Measurements from ENCODE around the gene KCNH2. TPM values are rescaled to one million over a fixed set of nuclear protein-coding genes. Genes with fewer than 3 reads are reported as not detected.

The KCNH2 gene
- total and polyA plus RNA-seq, 2 experiments from 2014 or later = 8.4 to 9.1 TPM

DNA sequence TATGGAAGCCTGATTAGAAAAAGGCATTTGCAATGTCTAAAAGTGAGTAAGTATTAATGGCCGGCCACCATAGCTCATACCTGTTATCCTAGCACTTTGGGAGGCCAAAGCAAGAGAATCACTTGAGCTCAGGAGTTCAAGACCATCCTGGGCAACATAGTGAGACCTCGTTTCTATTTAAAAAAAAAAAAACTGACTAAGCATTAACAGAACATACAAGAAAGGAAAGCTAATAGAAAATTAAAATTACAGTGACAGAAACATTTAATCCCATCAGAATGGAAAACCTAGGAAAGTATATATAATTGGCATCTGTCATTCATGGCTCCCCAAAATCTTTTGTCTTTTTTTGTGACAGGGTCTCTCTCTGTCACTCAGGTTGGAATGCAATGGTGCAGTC is 69.9 kb downstream of the KCNH2 start:
- no peak for DNase-seq (ENCODE audit: low spot score)
- Histone ChIP-seq H3K9me3 (ENCODE audit: low read depth) (no peaks in the 10 kb centered on the region), H3K4me2 (no peak overlapping the region), H3K36me3 (replicated peaks; ENCODE audit: insufficient read depth, low read depth) (no peaks in the 10 kb centered on the region), H3K4me1 (ENCODE audit: insufficient read depth) (no peaks in the 10 kb centered on the region), H3K27ac (no peak overlapping the region), H4K20me1 (ENCODE audit: insufficient read depth, poor library complexity, severe bottlenecking) (no peaks in the 10 kb centered on the region), H3K79me2 (no peaks in the 10 kb centered on the region), H3K9me2 (replicated peaks; ENCODE audit: insufficient read depth) (no peaks in the 10 kb centered on the region), H3K27me3 (peaks cover 18% of the 10 kb centered on the region), H2AFZ (no peak overlapping the region), H3K4me3 (no peak overlapping the region)
- WGBS (ENCODE audit: low lambda C conversion rate, missing lambda C conversion rate) = 72% methylated on average over 2 of the region's 2 CpGs
- no peak for TF ChIP-seq EZH2 (IDR thresholded peaks at IDR 0.05; ENCODE audit: borderline replicate concordance)
- TF ChIP-seq EZH2phosphoT487 (IDR thresholded peaks at IDR 0.05; ENCODE audit: low read depth, severe bottlenecking, unreplicated experiment) = no peak
- TF ChIP-seq, protein P1, sequence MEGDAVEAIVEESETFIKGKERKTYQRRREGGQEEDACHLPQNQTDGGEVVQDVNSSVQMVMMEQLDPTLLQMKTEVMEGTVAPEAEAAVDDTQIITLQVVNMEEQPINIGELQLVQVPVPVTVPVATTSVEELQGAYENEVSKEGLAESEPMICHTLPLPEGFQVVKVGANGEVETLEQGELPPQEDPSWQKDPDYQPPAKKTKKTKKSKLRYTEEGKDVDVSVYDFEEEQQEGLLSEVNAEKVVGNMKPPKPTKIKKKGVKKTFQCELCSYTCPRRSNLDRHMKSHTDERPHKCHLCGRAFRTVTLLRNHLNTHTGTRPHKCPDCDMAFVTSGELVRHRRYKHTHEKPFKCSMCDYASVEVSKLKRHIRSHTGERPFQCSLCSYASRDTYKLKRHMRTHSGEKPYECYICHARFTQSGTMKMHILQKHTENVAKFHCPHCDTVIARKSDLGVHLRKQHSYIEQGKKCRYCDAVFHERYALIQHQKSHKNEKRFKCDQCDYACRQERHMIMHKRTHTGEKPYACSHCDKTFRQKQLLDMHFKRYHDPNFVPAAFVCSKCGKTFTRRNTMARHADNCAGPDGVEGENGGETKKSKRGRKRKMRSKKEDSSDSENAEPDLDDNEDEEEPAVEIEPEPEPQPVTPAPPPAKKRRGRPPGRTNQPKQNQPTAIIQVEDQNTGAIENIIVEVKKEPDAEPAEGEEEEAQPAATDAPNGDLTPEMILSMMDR (IDR thresholded peaks at IDR 0.05; ENCODE audit: poor library complexity) = no peak

DNA sequence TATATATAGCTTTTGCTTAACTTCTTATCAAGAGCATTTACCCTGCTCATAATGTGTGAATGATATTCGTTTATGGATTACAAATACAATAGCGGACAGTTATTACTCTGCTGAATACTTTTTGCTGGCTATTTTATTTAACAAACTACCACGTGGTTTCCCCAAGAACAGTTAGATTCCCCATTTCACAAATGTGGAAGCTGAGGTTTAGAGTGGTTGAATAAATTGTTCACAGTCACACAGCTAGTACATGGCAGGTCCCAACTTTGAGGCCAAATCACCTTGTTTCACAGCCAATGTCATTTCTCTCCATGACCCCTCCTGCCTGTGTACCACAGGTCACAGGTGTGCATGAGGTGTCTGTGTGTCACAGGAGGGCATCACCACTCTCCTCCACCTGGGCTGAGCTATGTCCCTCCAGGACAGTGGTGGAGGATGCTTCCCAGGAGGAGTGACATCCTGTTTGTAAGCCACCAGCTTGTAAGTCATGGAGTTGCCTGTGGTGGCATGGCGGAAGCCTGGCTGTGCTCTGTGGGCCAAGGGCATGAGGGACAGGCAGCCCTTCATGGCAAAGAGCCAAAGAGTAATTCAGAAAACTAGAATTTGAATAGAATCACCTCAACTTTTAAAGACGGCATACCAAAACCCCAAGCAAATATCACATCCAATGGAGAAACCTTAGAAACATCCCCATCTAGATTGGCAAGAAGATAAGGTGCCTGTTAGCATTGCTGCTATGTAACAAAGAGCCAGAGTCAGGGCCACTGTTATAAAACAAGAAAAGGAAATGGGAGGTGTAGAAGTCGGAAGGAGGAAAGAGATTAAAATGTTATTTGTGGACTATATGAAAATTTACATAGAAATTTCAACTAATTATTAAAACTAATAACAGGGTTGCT is 73.9 kb downstream of the KCNH2 start:
- no peak overlapping the region for H3K4me3 ChIP-seq
- no peaks in the 10 kb centered on the region for H4K20me1 ChIP-seq (ENCODE audit: insufficient read depth, poor library complexity, severe bottlenecking)
- H3K9me3 ChIP-seq (ENCODE audit: low read depth) = no peaks in the 10 kb centered on the region
- DNase-seq (ENCODE audit: low spot score) = no peak
- TF ChIP-seq, protein P1 (IDR thresholded peaks at IDR 0.05; ENCODE audit: poor library complexity) = no peak
- TF ChIP-seq EZH2phosphoT487 (IDR thresholded peaks at IDR 0.05; ENCODE audit: low read depth, severe bottlenecking, unreplicated experiment) (no peak), EZH2 (IDR thresholded peaks at IDR 0.05; ENCODE audit: borderline replicate concordance) (no peak)
- no peak overlapping the region for H3K4me2 ChIP-seq
- 82% methylated on average over 6 of the region's 6 CpGs for WGBS (ENCODE audit: low lambda C conversion rate, missing lambda C conversion rate)
- no peaks in the 10 kb centered on the region for H3K36me3 ChIP-seq (replicated peaks; ENCODE audit: insufficient read depth, low read depth)
- no peaks in the 10 kb centered on the region for H3K27me3 ChIP-seq
- no peaks in the 10 kb centered on the region for H3K79me2 ChIP-seq
- no peaks in the 10 kb centered on the region for H3K9me2 ChIP-seq (replicated peaks; ENCODE audit: insufficient read depth)
- H3K27ac ChIP-seq = no peak overlapping the region
- H2AFZ ChIP-seq = no peak overlapping the region
- peaks cover 16% of the 10 kb centered on the region for H3K4me1 ChIP-seq (ENCODE audit: insufficient read depth)

DNA sequence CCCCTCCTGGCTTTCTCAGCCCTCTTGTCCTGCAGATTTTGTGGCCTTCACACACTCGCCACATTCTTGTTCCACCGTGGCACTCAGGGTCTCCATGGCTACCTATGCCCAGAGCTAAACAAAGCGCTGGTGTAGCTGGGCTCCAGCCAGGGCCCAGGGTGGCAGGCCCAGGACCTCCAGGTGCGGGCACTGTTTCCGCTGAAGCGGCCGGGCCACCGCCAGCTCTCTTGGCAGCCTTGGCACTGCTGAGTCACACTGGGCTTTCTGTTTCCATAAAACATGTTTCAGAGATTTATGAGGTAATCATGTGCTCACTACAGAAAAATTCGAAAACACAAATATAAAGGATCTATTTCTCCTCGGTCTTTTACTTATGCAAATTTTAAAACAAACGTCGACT is 74.5 kb downstream of the KCNH2 start:
- 79% methylated on average over 12 of the region's 12 CpGs for WGBS (ENCODE audit: low lambda C conversion rate, missing lambda C conversion rate)
- H4K20me1 ChIP-seq (ENCODE audit: insufficient read depth, poor library complexity, severe bottlenecking) = no peaks in the 10 kb centered on the region
- no peak overlapping the region for H3K4me2 ChIP-seq
- TF ChIP-seq EZH2 (IDR thresholded peaks at IDR 0.05; ENCODE audit: borderline replicate concordance) (no peak), EZH2phosphoT487 (IDR thresholded peaks at IDR 0.05; ENCODE audit: low read depth, severe bottlenecking, unreplicated experiment) (no peak)
- TF ChIP-seq, protein P1 (IDR thresholded peaks at IDR 0.05; ENCODE audit: poor library complexity) = no peak
- no peaks in the 10 kb centered on the region for H3K36me3 ChIP-seq (replicated peaks; ENCODE audit: insufficient read depth, low read depth)
- no peaks in the 10 kb centered on the region for H3K9me3 ChIP-seq (ENCODE audit: low read depth)
- no peaks in the 10 kb centered on the region for H3K9me2 ChIP-seq (replicated peaks; ENCODE audit: insufficient read depth)
- peaks cover 16% of the 10 kb centered on the region for H3K4me1 ChIP-seq (ENCODE audit: insufficient read depth)
- H3K4me3 ChIP-seq = no peak overlapping the region
- no peak overlapping the region for H3K27ac ChIP-seq
- no peak for DNase-seq (ENCODE audit: low spot score)
- H3K27me3 ChIP-seq = no peaks in the 10 kb centered on the region
- H3K79me2 ChIP-seq = no peaks in the 10 kb centered on the region
- no peak overlapping the region for H2AFZ ChIP-seq

All from hepatocyte (in vitro differentiated cells).